ENCODE measurements around the gene LRRIQ3. TPM values are rescaled to one million over a fixed set of nuclear protein-coding genes. Genes with fewer than 3 reads are reported as not detected.

The LRRIQ3 gene
- total and polyA plus RNA-seq, 10 of the 15 experiments (the other 5 are each of a cell fraction or from before 2014, with no cell fraction given) = 1.1 to 5.1 (median 2.7) TPM

DNA sequence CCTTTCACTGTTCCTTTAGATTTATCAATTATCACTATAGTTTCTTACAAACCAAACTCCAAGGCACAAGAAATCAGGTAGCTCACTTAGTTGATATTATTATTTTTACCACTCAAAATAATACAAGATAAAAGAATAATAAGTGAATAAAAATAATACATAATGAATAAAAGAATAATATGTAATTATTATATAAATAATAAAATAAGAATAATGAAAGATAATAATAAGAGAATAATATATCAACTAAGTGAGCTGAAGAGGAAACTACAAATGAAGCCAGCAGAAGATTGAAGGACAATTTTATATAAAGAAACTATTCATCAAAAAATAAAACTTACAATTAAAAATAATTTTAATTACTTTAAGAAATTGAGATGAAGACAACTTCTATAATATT, 90.6 kb downstream of the LRRIQ3 start:
- Histone ChIP-seq H3K4me2 (ENCODE audit: control insufficient read depth, insufficient read depth) (no peak overlapping the region), H3K27me3 (replicated peaks in 1 of 2; ENCODE audit: control insufficient read depth in 2 of 2, insufficient read depth in 2 of 2, low read length in 1 of 2) (no peaks in the 10 kb centered on the region), H2AFZ (ENCODE audit: control insufficient read depth, low read depth, low read length) (no peak overlapping the region), H3K9ac (ENCODE audit: control insufficient read depth, insufficient read depth, low read length) (no peak overlapping the region), H3K79me2 (ENCODE audit: control insufficient read depth, insufficient read depth, low read length) (no peaks in the 10 kb centered on the region), H3K36me3 (ENCODE audit: control insufficient read depth in 2 of 2, insufficient read depth in 2 of 2, low read length in 1 of 2) (no peaks in the 10 kb centered on the region), H3K4me3 (no peak overlapping the region), H4K20me1 (ENCODE audit: control insufficient read depth, insufficient read depth) (no peaks in the 10 kb centered on the region), H3K27ac (ENCODE audit: control insufficient read depth, insufficient read depth) (no peak overlapping the region), H3K4me1 (ENCODE audit: control insufficient read depth, insufficient read depth, low read length) (no peaks in the 10 kb centered on the region), H3K9me3 (replicated peaks; ENCODE audit: control insufficient read depth, insufficient read depth, low read length) (no peaks in the 10 kb centered on the region)
- no peak for ATAC-seq
- in situ Hi-C loops (cut with MboI) (no loop called here), intact Hi-C loops (cut with micrococcal nuclease; ENCODE audit: unreplicated experiment) (no loop called here)
- POLR2A ChIA-PET = no interaction called here
- SMC1A ChIA-PET (ENCODE audit: uncharacterized antibody, unreplicated experiment) = no interaction called here
- no TSS peak for BruUV-seq (replicated peaks)
- no peak for DNase-seq (ENCODE audit: low read depth, low spot score)
- no peak for FAIRE-seq
- TF ChIP-seq, protein P1, sequence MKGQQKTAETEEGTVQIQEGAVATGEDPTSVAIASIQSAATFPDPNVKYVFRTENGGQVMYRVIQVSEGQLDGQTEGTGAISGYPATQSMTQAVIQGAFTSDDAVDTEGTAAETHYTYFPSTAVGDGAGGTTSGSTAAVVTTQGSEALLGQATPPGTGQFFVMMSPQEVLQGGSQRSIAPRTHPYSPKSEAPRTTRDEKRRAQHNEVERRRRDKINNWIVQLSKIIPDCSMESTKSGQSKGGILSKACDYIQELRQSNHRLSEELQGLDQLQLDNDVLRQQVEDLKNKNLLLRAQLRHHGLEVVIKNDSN (IDR thresholded peaks at IDR 0.05; ENCODE audit: borderline replicate concordance, extremely low read length, insufficient read depth, low read depth, low read length) = no peak
- TF ChIP-seq SMARCA5 (IDR thresholded peaks at IDR 0.05) = no peak
- TF ChIP-seq ZZZ3 (IDR thresholded peaks at IDR 0.05; ENCODE audit: control insufficient read depth, insufficient read length, low read depth) = no peak
- no peak for TF ChIP-seq JUNB (IDR thresholded peaks at IDR 0.05)
- TF ChIP-seq MEF2B (IDR thresholded peaks at IDR 0.05; ENCODE audit: partially characterized antibody, poor library complexity, severe bottlenecking) = no peak
- no peak for TF ChIP-seq NFYB (IDR thresholded peaks at IDR 0.05; ENCODE audit: insufficient read depth, low read depth, low read length)
- CTCF ChIA-PET = no interaction called here
- RAD21 ChIA-PET (ENCODE audit: unreplicated experiment) = no interaction called here

DNA sequence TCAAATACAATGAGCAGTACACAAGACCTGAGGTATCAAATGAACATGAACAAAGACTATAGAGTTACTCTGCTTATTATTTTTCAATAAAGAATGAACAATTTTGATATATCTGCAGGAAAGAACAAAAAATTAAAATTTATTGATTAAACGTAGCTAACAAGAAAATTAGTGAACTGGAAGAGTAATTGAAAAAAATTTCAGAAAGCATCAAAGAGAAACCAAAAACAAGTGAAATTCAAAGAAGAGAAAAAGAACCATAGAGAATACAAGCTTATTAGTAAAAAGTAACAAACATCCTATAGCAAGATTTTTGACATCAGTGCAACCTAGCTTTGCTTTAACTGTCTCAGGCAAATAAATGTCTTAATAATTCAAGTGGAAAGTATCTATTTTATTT, 106.6 kb downstream of the LRRIQ3 start:
- H3K36me3 ChIP-seq (ENCODE audit: control insufficient read depth in 2 of 2, insufficient read depth in 2 of 2, low read length in 1 of 2) = no peaks in the 10 kb centered on the region
- no peaks in the 10 kb centered on the region for H3K79me2 ChIP-seq (ENCODE audit: control insufficient read depth, insufficient read depth, low read length)
- DNase-seq (ENCODE audit: low read depth, low spot score) (no peak), FAIRE-seq (no peak), ATAC-seq (no peak)
- no peaks in the 10 kb centered on the region for H3K27me3 ChIP-seq (replicated peaks in 1 of 2; ENCODE audit: control insufficient read depth in 2 of 2, insufficient read depth in 2 of 2, low read length in 1 of 2)
- H3K9ac ChIP-seq (ENCODE audit: control insufficient read depth, insufficient read depth, low read length) = no peak overlapping the region
- ChIA-PET SMC1A (ENCODE audit: uncharacterized antibody, unreplicated experiment) (interaction anchor here (0.9 kb wide), 1 partner anchor 117 kb away, joined by 3 read pairs; no protein-coding TSS in a partner anchor), POLR2A (no interaction called here), RAD21 (ENCODE audit: unreplicated experiment) (no interaction called here), CTCF (interaction anchor here (1.1 kb wide), 1 partner anchor 627 kb away, joined by 3 read pairs; no protein-coding TSS in a partner anchor)
- no peaks in the 10 kb centered on the region for H3K4me1 ChIP-seq (ENCODE audit: control insufficient read depth, insufficient read depth, low read length)
- BruUV-seq (replicated peaks) = no TSS peak
- no peak overlapping the region for H3K4me2 ChIP-seq (ENCODE audit: control insufficient read depth, insufficient read depth)
- in situ Hi-C loops (cut with MboI) = no loop called here
- no peak overlapping the region for H2AFZ ChIP-seq (ENCODE audit: control insufficient read depth, low read depth, low read length)
- 0% methylated on average over 1 of the region's 1 CpG for WGBS (ENCODE audit: insufficient coverage, insufficient replicate concordance, low lambda C conversion rate, missing lambda C conversion rate)
- H3K4me3 ChIP-seq = no peak overlapping the region
- no peaks in the 10 kb centered on the region for H3K9me3 ChIP-seq (replicated peaks; ENCODE audit: control insufficient read depth, insufficient read depth, low read length)
- no peaks in the 10 kb centered on the region for H4K20me1 ChIP-seq (ENCODE audit: control insufficient read depth, insufficient read depth)
- intact Hi-C loops (cut with micrococcal nuclease; ENCODE audit: unreplicated experiment) = no loop called here
- H3K27ac ChIP-seq (ENCODE audit: control insufficient read depth, insufficient read depth) = no peak overlapping the region
- TF ChIP-seq PAX8 (IDR thresholded peaks at IDR 0.05) (no peak), MYC (IDR thresholded peaks at IDR 0.05; ENCODE audit: insufficient read depth, insufficient read length, insufficient replicate concordance, low read length, severe bottlenecking) (no peak), TARDBP (IDR thresholded peaks at IDR 0.05; ENCODE audit: borderline replicate concordance) (no peak), BCL11A (IDR thresholded peaks at IDR 0.05; ENCODE audit: low read depth, low read length) (no peak)
- TF ChIP-seq, protein P2, sequence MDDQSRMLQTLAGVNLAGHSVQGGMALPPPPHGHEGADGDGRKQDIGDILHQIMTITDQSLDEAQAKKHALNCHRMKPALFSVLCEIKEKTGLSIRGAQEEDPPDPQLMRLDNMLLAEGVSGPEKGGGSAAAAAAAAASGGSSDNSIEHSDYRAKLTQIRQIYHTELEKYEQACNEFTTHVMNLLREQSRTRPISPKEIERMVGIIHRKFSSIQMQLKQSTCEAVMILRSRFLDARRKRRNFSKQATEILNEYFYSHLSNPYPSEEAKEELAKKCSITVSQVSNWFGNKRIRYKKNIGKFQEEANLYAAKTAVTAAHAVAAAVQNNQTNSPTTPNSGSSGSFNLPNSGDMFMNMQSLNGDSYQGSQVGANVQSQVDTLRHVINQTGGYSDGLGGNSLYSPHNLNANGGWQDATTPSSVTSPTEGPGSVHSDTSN (IDR thresholded peaks at IDR 0.05; ENCODE audit: insufficient replicate concordance, low read depth, low read length) = no peak
- TF ChIP-seq, protein P3, sequence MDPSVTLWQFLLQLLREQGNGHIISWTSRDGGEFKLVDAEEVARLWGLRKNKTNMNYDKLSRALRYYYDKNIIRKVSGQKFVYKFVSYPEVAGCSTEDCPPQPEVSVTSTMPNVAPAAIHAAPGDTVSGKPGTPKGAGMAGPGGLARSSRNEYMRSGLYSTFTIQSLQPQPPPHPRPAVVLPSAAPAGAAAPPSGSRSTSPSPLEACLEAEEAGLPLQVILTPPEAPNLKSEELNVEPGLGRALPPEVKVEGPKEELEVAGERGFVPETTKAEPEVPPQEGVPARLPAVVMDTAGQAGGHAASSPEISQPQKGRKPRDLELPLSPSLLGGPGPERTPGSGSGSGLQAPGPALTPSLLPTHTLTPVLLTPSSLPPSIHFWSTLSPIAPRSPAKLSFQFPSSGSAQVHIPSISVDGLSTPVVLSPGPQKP (IDR thresholded peaks at IDR 0.05; ENCODE audit: low read depth, low read length) = no peak
